NB4 (cell line): Measurements from ENCODE around the gene ANKFN1.

Experiments used
- POLR2A ChIP-seq: IDR thresholded peaks from 2 replicates; pipeline ENCODE4 v1.6.1; 2011; ENCODE audit warnings: mild to moderate bottlenecking; ENCODE audit not compliant: insufficient read length; ENCODE audit errors: extremely low read depth
- TF ChIP-seq, protein P1 (sequence below): IDR thresholded peaks from one replicate; pipeline ENCODE4 v1.5.1; 2012; ENCODE audit warnings: low read depth, low read length

DNA sequence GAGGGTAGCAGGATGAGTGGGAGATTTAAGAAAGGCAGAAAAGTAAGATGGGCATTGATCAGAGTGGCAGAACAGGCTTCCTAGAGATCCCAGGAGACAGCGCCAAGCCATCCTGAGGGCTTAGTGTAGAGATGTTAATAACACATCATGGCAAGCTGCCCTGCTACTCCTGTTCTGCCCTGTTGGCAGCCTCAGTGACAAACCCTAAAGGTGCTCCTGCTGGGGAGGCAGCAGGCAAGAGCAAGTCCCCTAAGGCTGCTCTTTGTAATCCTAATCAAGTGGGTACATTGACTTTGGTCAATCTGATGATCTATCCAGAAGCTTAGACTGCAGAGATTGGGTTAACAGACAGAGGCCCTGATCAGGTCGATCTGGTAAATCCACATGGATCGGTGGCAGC, 16.3 kb downstream of the ANKFN1 start:
- TF ChIP-seq POLR2A, result no peak
- TF ChIP-seq, protein P1, sequence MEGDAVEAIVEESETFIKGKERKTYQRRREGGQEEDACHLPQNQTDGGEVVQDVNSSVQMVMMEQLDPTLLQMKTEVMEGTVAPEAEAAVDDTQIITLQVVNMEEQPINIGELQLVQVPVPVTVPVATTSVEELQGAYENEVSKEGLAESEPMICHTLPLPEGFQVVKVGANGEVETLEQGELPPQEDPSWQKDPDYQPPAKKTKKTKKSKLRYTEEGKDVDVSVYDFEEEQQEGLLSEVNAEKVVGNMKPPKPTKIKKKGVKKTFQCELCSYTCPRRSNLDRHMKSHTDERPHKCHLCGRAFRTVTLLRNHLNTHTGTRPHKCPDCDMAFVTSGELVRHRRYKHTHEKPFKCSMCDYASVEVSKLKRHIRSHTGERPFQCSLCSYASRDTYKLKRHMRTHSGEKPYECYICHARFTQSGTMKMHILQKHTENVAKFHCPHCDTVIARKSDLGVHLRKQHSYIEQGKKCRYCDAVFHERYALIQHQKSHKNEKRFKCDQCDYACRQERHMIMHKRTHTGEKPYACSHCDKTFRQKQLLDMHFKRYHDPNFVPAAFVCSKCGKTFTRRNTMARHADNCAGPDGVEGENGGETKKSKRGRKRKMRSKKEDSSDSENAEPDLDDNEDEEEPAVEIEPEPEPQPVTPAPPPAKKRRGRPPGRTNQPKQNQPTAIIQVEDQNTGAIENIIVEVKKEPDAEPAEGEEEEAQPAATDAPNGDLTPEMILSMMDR, result no peak
